Aorta (tissue), 5 donors: ENCODE results near the gene HBP1. TPM values are rescaled to one million over a fixed set of nuclear protein-coding genes. Genes with fewer than 3 reads are reported as not detected.
A peak's percentile ranks its signal among the peaks of the same experiment; 100 is the strongest.

Experiments
- ATAC-seq: fragments of 200-7000 bp; cut with Tn5 transposase; one replicate; pipeline ENCODE4 v1.9.1; 2022; ENCODE audit warnings: moderate library complexity; ENCODE audit not compliant: low FRiP score
- DNase-seq, 2 donors: peaks; one replicate each; pipeline ENCODE4 v3.0.0-alpha.2; 2020
- H3K27ac ChIP-seq, 2 donors: one replicate each; pipeline ENCODE4 v1.5.1; 2013; ENCODE audit warnings: low read length in 2 of 2, mild to moderate bottlenecking in 2 of 2, moderate library complexity in 2 of 2, control low read depth in 1 of 2, inconsistent platforms in 1 of 2, low read depth in 1 of 2
- H3K27me3 ChIP-seq, 2 donors: one replicate each; pipeline ENCODE4 v1.6.1; 2013; ENCODE audit warnings: control low read depth in 1 of 2, low read length in 1 of 2, mild to moderate bottlenecking in 1 of 2, moderate library complexity in 1 of 2; ENCODE audit not compliant: insufficient read depth in 2 of 2, control insufficient read depth in 1 of 2
- H3K36me3 ChIP-seq, 2 donors: one replicate each; pipeline ENCODE4 v1.6.1; 2013; ENCODE audit warnings: control low read depth in 1 of 2, low read length in 1 of 2, mild to moderate bottlenecking in 1 of 2; ENCODE audit not compliant: insufficient read depth in 2 of 2, control insufficient read depth in 1 of 2
- H3K4me1 ChIP-seq, 2 donors: one replicate each; pipeline ENCODE4 v1.6.1; 2013; ENCODE audit warnings: low read length in 2 of 2, control low read depth in 1 of 2, mild to moderate bottlenecking in 1 of 2, moderate library complexity in 1 of 2; ENCODE audit not compliant: insufficient read depth in 2 of 2, control insufficient read depth in 1 of 2
- H3K4me3 ChIP-seq, 2 donors: one replicate each; pipeline ENCODE4 v1.5.1; 2013; ENCODE audit warnings: low read length in 2 of 2, control low read depth in 1 of 2, mild to moderate bottlenecking in 1 of 2
- H3K9me3 ChIP-seq: one replicate; pipeline ENCODE4 v1.6.1; 2013; ENCODE audit warnings: mild to moderate bottlenecking, low read length; ENCODE audit not compliant: control insufficient read depth
- WGBS, 2 donors: extraction: QIAGEN DNeasy Blood & Tissue Kit; methylation state at CpG; one replicate each; pipeline ENCODE4 v1.1.7; 2013; 5-methylcytosine and 5-hydroxymethylcytosine counted together
- intact Hi-C, 2 donors: fragments of 100-400 bp; cut with DNase I; formaldehyde crosslinking; loops; one replicate each; pipeline versions ENCODE4 v1.14.2 to v1.15.0; 2022
- polyA plus RNA-seq, 2 donors: library from polyadenylated mRNA; stranded (reverse); fragments of 200-250 nt; gene quantifications; one replicate each; pipeline ENCODE4 v1.2.3, GENCODE V29; 2013
- total RNA-seq, 2 donors: library from RNA; stranded (reverse); fragmentation: NEBNext Ultra II Directional; extraction: Animal tissue kit (Norgen Biotek cat#: 25700); gene quantifications; one replicate each; pipeline ENCODE4 v1.2.1, GENCODE V29; 2021
- donor health status: healthy with polysubstance abuse.
- donor health status: Bipolar disorder and iron deficiency.
- donor health status: DM: no; HTN: no; CAD: no.
- donor health status: DM: no; HTN: no; CAD: no.
- donor health status: DM: yes; HTN: yes; CAD: no.

Gene HBP1
- total and polyA plus RNA-seq, 4 donors = 45.5 to 78.7 (median 57.9) TPM

GRCh38 chr7:107172276-107173032 lies 3.7 kb downstream of the HBP1 start:
- Histone ChIP-seq H3K27ac (no peak overlapping the region), H3K4me3 (no peak overlapping the region), H3K36me3 (no peaks in the 10 kb centered on the region), H3K4me1 (peaks cover 0 to 2% of the 10 kb centered on the region in 2 donors), H3K27me3 (no peaks in the 10 kb centered on the region), H3K9me3 (no peaks in the 10 kb centered on the region)
- intact Hi-C loops = no loop called here
- WGBS, 2 donors = 79 to 81% methylated on average over 4 of the region's 4 CpGs
- no peak for DNase-seq
- no peak for ATAC-seq

- intact Hi-C loops = no loop called here
- H3K4me1 ChIP-seq = peaks cover 0 to 2% of the 10 kb centered on the region in 2 donors
- no peak for ATAC-seq
These were observed 4.4 kb downstream of the HBP1 start for GRCh38 chr7:107173191-107173590.

GRCh38 chr7:107173691-107174406 lies 5.0 kb downstream of the HBP1 start:
- no peak overlapping the region for H3K4me3 ChIP-seq
- peaks cover 0 to 2% of the 10 kb centered on the region in 2 donors for H3K4me1 ChIP-seq
- intact Hi-C loops = no loop called here
- WGBS, 2 donors = 57 to 59% methylated on average over 4 of the region's 4 CpGs
- no peak overlapping the region for H3K27ac ChIP-seq
- no peaks in the 10 kb centered on the region for H3K9me3 ChIP-seq
- ATAC-seq = no peak
- no peak for DNase-seq
- no peaks in the 10 kb centered on the region for H3K36me3 ChIP-seq
- no peaks in the 10 kb centered on the region for H3K27me3 ChIP-seq

More at GRCh38 chr7:107173191-107173590, 4.4 kb downstream of the HBP1 start:
- Histone ChIP-seq H3K36me3 (no peaks in the 10 kb centered on the region), H3K4me3 (no peak overlapping the region), H3K9me3 (no peaks in the 10 kb centered on the region), H3K27ac (no peak overlapping the region), H3K27me3 (no peaks in the 10 kb centered on the region)
- 92 to 94% methylated on average over 2 of the region's 2 CpGs for WGBS, 2 donors
- DNase-seq = no peak

- ATAC-seq = no peak
- H3K27me3 ChIP-seq = no peaks in the 10 kb centered on the region
- DNase-seq = no peak
- no peak overlapping the region for H3K27ac ChIP-seq
- intact Hi-C loops = no loop called here
- H3K36me3 ChIP-seq = peaks cover 0 to 1% of the 10 kb centered on the region in 2 donors
- 83 to 85% methylated on average over 14 of the region's 14 CpGs for WGBS, 2 donors
- no peaks in the 10 kb centered on the region for H3K9me3 ChIP-seq
- H3K4me3 ChIP-seq = no peak overlapping the region
- peaks cover 0 to 4% of the 10 kb centered on the region in 2 donors for H3K4me1 ChIP-seq
These were observed 10.7 kb downstream of the HBP1 start for GRCh38 chr7:107179326-107180164.

DNA sequence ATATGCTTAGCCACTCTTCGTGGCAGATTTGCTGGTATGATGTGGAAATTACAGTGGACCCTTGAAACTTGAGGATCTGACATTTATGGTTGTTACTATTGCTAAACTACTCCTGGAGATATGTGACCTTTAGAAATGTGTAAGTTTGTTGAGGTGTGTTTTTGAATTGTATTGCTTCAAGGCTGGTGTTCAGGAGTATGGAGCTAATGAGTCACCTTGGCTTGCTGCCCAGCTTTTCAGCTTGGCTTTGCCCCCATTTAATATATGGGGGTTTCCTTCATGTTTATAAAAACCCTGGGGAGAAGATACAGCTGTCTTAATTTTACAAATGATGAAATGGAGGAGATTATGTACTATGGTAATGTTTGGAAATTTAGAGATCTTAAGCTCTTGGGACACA lies 11.6 kb downstream of the HBP1 start:
- no peak overlapping the region for H3K27ac ChIP-seq
- 44 to 47% methylated on average over 1 of the region's 1 CpG for WGBS, 2 donors

DNA sequence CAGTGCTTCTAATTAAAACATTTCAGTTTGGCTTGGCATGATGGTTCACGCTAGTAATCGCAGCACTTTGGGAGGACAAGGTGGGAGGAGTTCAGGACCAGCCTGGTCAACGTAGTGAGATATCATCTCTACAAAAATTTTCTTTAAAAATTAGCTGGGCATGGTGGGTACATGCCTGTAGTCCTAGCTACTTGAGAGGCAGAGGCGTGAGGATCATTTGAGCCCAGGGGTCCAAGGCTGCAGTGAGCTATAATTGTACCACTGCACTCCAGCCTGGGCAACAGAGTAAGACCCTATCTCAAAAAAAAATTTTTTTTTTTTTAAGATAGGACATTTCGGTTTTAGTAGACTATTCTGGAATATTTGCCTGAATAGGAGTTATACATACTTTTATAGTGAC lies 12.4 kb downstream of the HBP1 start:
- DNase-seq (no peak), ATAC-seq (peak; percentile 15)
- 58 to 66% methylated on average over 5 of the region's 5 CpGs for WGBS, 2 donors
- Histone ChIP-seq H3K27ac (no peak overlapping the region), H3K36me3 (peaks cover 0 to 3% of the 10 kb centered on the region in 2 donors), H3K27me3 (no peaks in the 10 kb centered on the region), H3K4me3 (no peak overlapping the region), H3K4me1 (peaks cover 0 to 4% of the 10 kb centered on the region in 2 donors), H3K9me3 (no peaks in the 10 kb centered on the region)
- intact Hi-C loops = no loop called here

More for the DNA sequence above, 11.6 kb downstream of the HBP1 start:
- intact Hi-C loops = no loop called here
- H3K36me3 ChIP-seq = peaks cover 0 to 3% of the 10 kb centered on the region in 2 donors
- no peaks in the 10 kb centered on the region for H3K27me3 ChIP-seq
- no peak overlapping the region for H3K4me3 ChIP-seq
- H3K9me3 ChIP-seq = no peaks in the 10 kb centered on the region
- ATAC-seq (no peak), DNase-seq (no peak)
- H3K4me1 ChIP-seq = peaks cover 0 to 4% of the 10 kb centered on the region in 2 donors

DNA sequence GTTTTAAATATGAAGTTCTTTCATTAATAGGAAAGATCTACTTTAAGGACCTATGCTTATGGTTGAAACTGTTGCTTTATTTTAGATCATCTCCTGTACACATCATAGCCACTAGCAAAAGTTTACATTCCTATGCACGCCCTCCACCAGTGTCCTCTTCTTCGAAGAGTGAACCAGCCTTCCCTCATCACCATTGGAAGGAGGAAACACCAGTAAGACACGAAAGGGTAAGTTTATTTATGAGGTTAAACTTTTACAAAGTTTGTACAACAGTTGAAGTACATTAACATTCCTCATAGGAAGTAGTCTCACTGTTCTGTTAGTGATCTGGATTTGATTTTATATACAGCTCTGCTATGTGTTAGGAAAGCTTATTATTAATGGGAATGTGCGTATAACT lies 16.9 kb downstream of the HBP1 start:
- ATAC-seq (no peak), DNase-seq (no peak)
- Histone ChIP-seq H3K4me3 (no peak overlapping the region), H3K27me3 (no peaks in the 10 kb centered on the region), H3K4me1 (no peaks in the 10 kb centered on the region), H3K9me3 (no peaks in the 10 kb centered on the region), H3K27ac (no peak overlapping the region), H3K36me3 (peaks cover 0 to 3% of the 10 kb centered on the region in 2 donors)
- 64 to 83% methylated on average over 4 of the region's 4 CpGs for WGBS, 2 donors
- intact Hi-C loops = no loop called here

DNA sequence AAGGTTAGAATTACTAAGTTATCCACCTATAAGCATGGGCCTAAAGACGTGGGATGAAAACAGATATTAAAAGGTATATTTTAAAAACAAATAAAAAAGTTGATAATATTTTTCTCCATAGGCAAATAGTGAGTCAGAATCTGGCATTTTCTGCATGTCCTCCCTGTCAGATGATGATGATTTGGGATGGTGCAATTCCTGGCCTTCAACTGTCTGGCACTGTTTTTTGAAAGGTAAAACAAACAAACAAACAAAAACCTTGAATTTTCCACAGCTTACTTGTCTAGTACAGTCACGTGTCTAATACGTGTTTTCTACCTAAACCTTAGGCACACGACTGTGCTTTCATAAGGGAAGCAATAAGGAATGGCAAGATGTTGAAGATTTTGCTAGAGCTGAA lies 17.4 kb downstream of the HBP1 start:
- 84 to 89% methylated on average over 4 of the region's 4 CpGs for WGBS, 2 donors
- intact Hi-C loops = no loop called here
- Histone ChIP-seq H3K27ac (no peak overlapping the region), H3K4me1 (no peaks in the 10 kb centered on the region), H3K9me3 (no peaks in the 10 kb centered on the region), H3K27me3 (no peaks in the 10 kb centered on the region), H3K4me3 (no peak overlapping the region), H3K36me3 (peaks cover 0 to 3% of the 10 kb centered on the region in 2 donors)
- ATAC-seq (no peak), DNase-seq (no peak)
